IMR-90 (cell line): ENCODE measurements around the gene LRRC4C. TPM values are rescaled to one million over a fixed set of nuclear protein-coding genes. Genes with fewer than 3 reads are reported as not detected.

Source experiments
- ATAC-seq: fragments of 200-7000 bp; cut with Tn5 transposase; 2 replicates; pipeline ENCODE4 v1.9.1; 2020; ENCODE audit warnings: low read depth, mild to moderate bottlenecking, moderate library complexity
- BruUV-seq: library from RNA; stranded (reverse); fragments of 400-500 nt; replicated peaks from 2 replicates; lab custom pipeline; 2021; lab: Mats Ljungman, UMichigan
- CTCF ChIA-PET: fragments of 300-600 bp; formaldehyde crosslinking; extraction: SDS; loops from one replicate; lab custom pipeline; 2021; ENCODE audit warnings: antibody characterized with exemption; lab: Yijun Ruan, JAX
- POLR2A ChIA-PET: fragments of 300-600 bp; sonication (Branson Sonifier 250); formaldehyde crosslinking; loops from one replicate; lab custom pipeline; 2022; ENCODE audit warnings: antibody characterized with exemption; ENCODE audit not compliant: unreplicated experiment; lab: Charles Lee
- DNase-seq: peaks from one replicate; pipeline ENCODE4 v3.0.0; 2013
- H2AFZ ChIP-seq: replicated peaks from 2 replicates; pipeline ENCODE3; 2013; ENCODE audit warnings: low read length, mild to moderate bottlenecking; ENCODE audit not compliant: poor library complexity
- H2AK5ac ChIP-seq: 2 replicates; pipeline ENCODE4 v1.6.1; 2013; ENCODE audit warnings: low read depth, low read length, inconsistent platforms
- H2AK9ac ChIP-seq: replicated peaks from 2 replicates; pipeline ENCODE3; 2013; ENCODE audit warnings: mild to moderate bottlenecking, low read depth, low read length, moderate library complexity; ENCODE audit not compliant: poor library complexity
- H2BK120ac ChIP-seq: 2 replicates; pipeline ENCODE4 v1.6.1; 2013; ENCODE audit warnings: low read depth, low read length, inconsistent platforms
- H2BK15ac ChIP-seq: 3 replicates; pipeline ENCODE4 v1.6.1; 2013; ENCODE audit warnings: low read depth, low read length, inconsistent platforms
- H2BK20ac ChIP-seq: 2 replicates; pipeline ENCODE4 v1.6.1; 2013; ENCODE audit warnings: low read depth, mild to moderate bottlenecking, inconsistent platforms, low read length, moderate library complexity
- H2BK5ac ChIP-seq: 2 replicates; pipeline ENCODE4 v1.6.1; 2013; ENCODE audit warnings: mild to moderate bottlenecking, low read depth, low read length, inconsistent platforms; ENCODE audit not compliant: poor library complexity, severe bottlenecking
- H3K14ac ChIP-seq: replicated peaks from 2 replicates; pipeline ENCODE4 v1.6.1; 2013; ENCODE audit warnings: low read depth, low read length, inconsistent platforms
- H3K18ac ChIP-seq: 2 replicates; pipeline ENCODE4 v1.6.1; 2013; ENCODE audit warnings: low read depth, low read length, control low read depth
- H3K23ac ChIP-seq: 2 replicates; pipeline ENCODE4 v1.6.1; 2013; ENCODE audit warnings: low read depth, low read length, inconsistent platforms
- H3K27ac ChIP-seq: 2 replicates; pipeline ENCODE4 v1.5.1; 2013; ENCODE audit warnings: mild to moderate bottlenecking, control low read depth, low read length; ENCODE audit not compliant: insufficient read depth
- H3K27me3 ChIP-seq: 2 replicates; pipeline ENCODE4 v1.6.1; 2013; ENCODE audit warnings: low read length; ENCODE audit not compliant: control insufficient read depth, insufficient read depth
- H3K36me3 ChIP-seq: 2 replicates; pipeline ENCODE4 v1.6.1; 2013; ENCODE audit warnings: low read length, mixed read lengths; ENCODE audit not compliant: control insufficient read depth, insufficient read depth
- H3K4ac ChIP-seq: 2 replicates; pipeline ENCODE4 v1.6.1; 2013; ENCODE audit warnings: low read depth, low read length, inconsistent platforms
- H3K4me1 ChIP-seq: 2 replicates; pipeline ENCODE4 v1.6.1; 2013; ENCODE audit warnings: low read length, mixed read lengths; ENCODE audit not compliant: control insufficient read depth, insufficient read depth
- H3K4me2 ChIP-seq: 2 replicates; pipeline ENCODE4 v1.6.1; 2013; ENCODE audit warnings: low read depth, mild to moderate bottlenecking, control low read depth, low read length, moderate library complexity
- H3K4me3 ChIP-seq: 2 replicates; pipeline ENCODE4 v1.5.1; 2013; ENCODE audit warnings: low read depth, mild to moderate bottlenecking, control low read depth, low read length, moderate library complexity; ENCODE audit not compliant: insufficient read depth
- H3K56ac ChIP-seq: 2 replicates; pipeline ENCODE4 v1.6.1; 2013; ENCODE audit warnings: low read length, inconsistent platforms; ENCODE audit not compliant: insufficient read depth; ENCODE audit errors: extremely low read depth
- H3K79me1 ChIP-seq, 2 experiments: 2 replicates each; pipeline ENCODE4 v1.6.1; 2013; ENCODE audit warnings: low read length in 2 of 2, inconsistent platforms in 1 of 2, low read depth in 1 of 2
- H3K9ac ChIP-seq: 2 replicates; pipeline ENCODE4 v1.6.1; 2013; ENCODE audit warnings: low read depth, low read length, control low read depth
- H3K9me1 ChIP-seq: 2 replicates; pipeline ENCODE4 v1.6.1; 2013; ENCODE audit warnings: low read length, inconsistent platforms; ENCODE audit not compliant: insufficient read depth
- H3K9me3 ChIP-seq: 2 replicates; pipeline ENCODE4 v1.6.1; 2013; ENCODE audit warnings: low read length; ENCODE audit not compliant: control insufficient read depth, insufficient read depth
- H4K20me1 ChIP-seq: 2 replicates; pipeline ENCODE4 v1.6.1; 2013; ENCODE audit warnings: low read length, inconsistent platforms; ENCODE audit not compliant: insufficient read depth
- H4K5ac ChIP-seq: 2 replicates; pipeline ENCODE4 v1.6.1; 2013; ENCODE audit warnings: mild to moderate bottlenecking, low read depth, low read length, control low read depth
- H4K8ac ChIP-seq, 2 experiments: 2 replicates each; pipeline ENCODE4 v1.6.1; 2013; ENCODE audit warnings: low read depth in 2 of 2, low read length in 2 of 2, control low read depth in 1 of 2, inconsistent platforms in 1 of 2
- H4K91ac ChIP-seq: 2 replicates; pipeline ENCODE4 v1.6.1; 2013; ENCODE audit warnings: low read depth, low read length, inconsistent platforms; ENCODE audit not compliant: insufficient read depth
- BHLHE40 ChIP-seq: fragments of 150-350 bp; IDR thresholded peaks from 2 replicates; pipeline ENCODE4 v1.6.1; 2016; ENCODE audit warnings: mild to moderate bottlenecking, low read depth, low read length
- CEBPB ChIP-seq: IDR thresholded peaks from 2 replicates; pipeline ENCODE4 v1.6.1; 2012; ENCODE audit warnings: low read depth, low read length, improper control_type of control experiment
- CHD1 ChIP-seq: IDR thresholded peaks from 2 replicates; pipeline ENCODE4 v1.6.1; 2012; ENCODE audit warnings: low read depth, low read length, improper control_type of control experiment
- MXI1 ChIP-seq: IDR thresholded peaks from 2 replicates; pipeline ENCODE4 v1.6.1; 2012; ENCODE audit warnings: low read depth, mild to moderate bottlenecking, low read length, moderate library complexity, borderline replicate concordance
- RAD21 ChIP-seq: IDR thresholded peaks from 2 replicates; pipeline ENCODE4 v1.6.1; 2012; ENCODE audit warnings: low read length, improper control_type of control experiment
- RCOR1 ChIP-seq: IDR thresholded peaks from 2 replicates; pipeline ENCODE4 v1.6.1; 2012; ENCODE audit warnings: mild to moderate bottlenecking, low read length, improper control_type of control experiment; ENCODE audit not compliant: insufficient replicate concordance
- SMC3 ChIP-seq: fragments of 150-350 bp; IDR thresholded peaks from 2 replicates; pipeline ENCODE4 v1.6.1; 2016; ENCODE audit warnings: low read depth, mild to moderate bottlenecking, antibody characterized with exemption, low read length, moderate library complexity
- WGBS, 2 experiments: methylation state at CpG; one replicate each; pipeline versions ENCODE4 v1.1.5 to v1.1.7; 2013; ENCODE audit warnings: missing lambda C conversion rate in 2 of 2; ENCODE audit not compliant: insufficient read length in 1 of 2; ENCODE audit errors: extremely low coverage in 2 of 2; 5-methylcytosine and 5-hydroxymethylcytosine counted together
- dilution Hi-C: fragments of 300-500 bp; cut with HindIII; formaldehyde crosslinking; loops from one replicate; pipeline ENCODE4 v1.14.3; 2018; ENCODE audit warnings: low sequenced_read_pairs; ENCODE audit not compliant: unreplicated experiment
- in situ Hi-C: fragments of 300-500 bp; cut with MboI; formaldehyde crosslinking; loops from 3 replicates; pipeline ENCODE4 v1.14.3; 2019; ENCODE audit warnings: low sequenced_read_pairs, inconsistent platforms, mixed read lengths
- intact Hi-C: fragments of 100-400 bp; cut with micrococcal nuclease; formaldehyde crosslinking; loops from 2 replicates; pipeline ENCODE4 v1.10.0; 2022
- polyA plus RNA-seq, 3 experiments: library from polyadenylated mRNA; depleted of rRNA; stranded (reverse); fragments of >200 nt; gene quantifications; 2 replicates each; pipeline ENCODE4 v1.2.3, GENCODE V29; 2012; ENCODE audit warnings: low replicate concordance in 1 of 3
- total RNA-seq: library from RNA; depleted of rRNA; stranded (reverse); fragments of >200 nt; gene quantifications from 2 replicates; pipeline ENCODE4 v1.2.3, GENCODE V29; 2012
- TF ChIP-seq, protein P1 (sequence below): fragments of 150-350 bp; IDR thresholded peaks from 2 replicates; pipeline ENCODE4 v1.6.1; 2017; ENCODE audit warnings: mild to moderate bottlenecking, antibody characterized with exemption, low read length, low read depth

The LRRC4C gene
- total and polyA plus RNA-seq, 2 of the 4 experiments (the other 2 are of a cell fraction), result under 0.01 to 0.03 TPM

DNA sequence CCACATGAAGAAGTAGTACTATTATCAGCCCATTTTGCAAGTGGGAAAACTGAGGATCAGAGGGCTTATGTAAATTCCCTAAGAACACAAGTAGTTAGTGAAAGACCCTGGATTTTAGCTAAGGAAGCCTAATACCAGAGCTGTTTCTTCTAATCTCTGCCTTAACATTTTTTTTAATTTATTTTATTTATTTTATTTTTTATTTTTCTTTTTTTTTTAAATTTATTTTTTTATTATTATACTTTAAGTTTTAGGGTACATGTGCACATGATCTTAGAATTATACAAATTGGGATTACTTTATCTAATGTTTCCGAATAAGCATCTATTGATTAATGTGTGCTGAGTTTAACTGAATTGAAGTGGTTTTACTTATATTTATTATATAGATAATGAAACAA lies 1015.3 kb downstream of the LRRC4C start:
- no peak overlapping the region for H3K4me3 ChIP-seq
- CTCF ChIA-PET, result no interaction called here
- no CpG with 5 or more reads among the region's 1 CpG for WGBS, 2 experiments
- no peak overlapping the region for H4K5ac ChIP-seq
- H2BK15ac ChIP-seq, result no peak overlapping the region
- H3K4me2 ChIP-seq, result no peak overlapping the region
- dilution Hi-C loops, result no loop called here
- H3K4ac ChIP-seq, result no peak overlapping the region
- no peak overlapping the region for H2BK20ac ChIP-seq
- no peak overlapping the region for H4K91ac ChIP-seq
- TF ChIP-seq BHLHE40 (no peak), MXI1 (no peak), CHD1 (no peak), CEBPB (no peak), RCOR1 (no peak), SMC3 (no peak), RAD21 (no peak)
- TF ChIP-seq, protein P1, sequence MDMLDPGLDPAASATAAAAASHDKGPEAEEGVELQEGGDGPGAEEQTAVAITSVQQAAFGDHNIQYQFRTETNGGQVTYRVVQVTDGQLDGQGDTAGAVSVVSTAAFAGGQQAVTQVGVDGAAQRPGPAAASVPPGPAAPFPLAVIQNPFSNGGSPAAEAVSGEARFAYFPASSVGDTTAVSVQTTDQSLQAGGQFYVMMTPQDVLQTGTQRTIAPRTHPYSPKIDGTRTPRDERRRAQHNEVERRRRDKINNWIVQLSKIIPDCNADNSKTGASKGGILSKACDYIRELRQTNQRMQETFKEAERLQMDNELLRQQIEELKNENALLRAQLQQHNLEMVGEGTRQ, result no peak
- no peaks in the 10 kb centered on the region for H3K36me3 ChIP-seq
- peaks cover 2% of the 10 kb centered on the region; the same call in 1 of the 2 replicates for H3K9me3 ChIP-seq
- no peak overlapping the region for H4K8ac ChIP-seq
- H3K79me1 ChIP-seq, result no peaks in the 10 kb centered on the region
- no peak overlapping the region for H3K18ac ChIP-seq
- BruUV-seq, result no TSS peak
- no peak overlapping the region for H2AFZ ChIP-seq
- no peak overlapping the region for H3K56ac ChIP-seq
- H4K20me1 ChIP-seq, result no peaks in the 10 kb centered on the region
- DNase-seq (no peak), ATAC-seq (no peak)
- no peaks in the 10 kb centered on the region for H3K9me1 ChIP-seq
- H3K23ac ChIP-seq, result no peak overlapping the region
- intact Hi-C loops, result no loop called here
- in situ Hi-C loops, result no loop called here
- H2BK5ac ChIP-seq, result no peak overlapping the region
- H3K9ac ChIP-seq, result no peak overlapping the region
- H2AK5ac ChIP-seq, result no peak overlapping the region
- no peaks in the 10 kb centered on the region for H3K27me3 ChIP-seq
- H2AK9ac ChIP-seq, result no peak overlapping the region
- POLR2A ChIA-PET, result no interaction called here
- H2BK120ac ChIP-seq, result no peak overlapping the region
- H3K14ac ChIP-seq, result no peak overlapping the region
- H3K27ac ChIP-seq, result no peak overlapping the region
- H3K4me1 ChIP-seq, result no peaks in the 10 kb centered on the region
